Nephron (organoid): Measurements from ENCODE around the gene CNTN1.
"Not testable (repeated sequence)": the region's sequence is repeated elsewhere in the genome, so short reads cannot be mapped to it uniquely, and the experiment has no call there.

Experiments used
- H3K27ac Mint-ChIP-seq, 3 experiments: 2 replicates each; pipeline ENCODE4 v1.8.0; 2020; ENCODE audit warnings: mixed read lengths in 3 of 3, mild to moderate bottlenecking in 2 of 3, moderate library complexity in 1 of 3
- H3K27me3 Mint-ChIP-seq: 2 replicates; pipeline ENCODE4 v1.8.0; 2021; ENCODE audit warnings: low read depth, mild to moderate bottlenecking, moderate library complexity, mixed read lengths
- H3K36me3 Mint-ChIP-seq: 2 replicates; pipeline ENCODE4 v1.8.0; 2020; ENCODE audit warnings: low read depth, mixed read lengths
- H3K4me1 Mint-ChIP-seq: 2 replicates; pipeline ENCODE4 v1.8.0; 2020; ENCODE audit warnings: mixed read lengths
- H3K4me3 Mint-ChIP-seq, 3 experiments: 2 replicates each; pipeline ENCODE4 v1.8.0; 2020; ENCODE audit warnings: mild to moderate bottlenecking in 3 of 3, mixed read lengths in 3 of 3, moderate library complexity in 2 of 3
- H3K9me3 Mint-ChIP-seq: 2 replicates; pipeline ENCODE4 v1.8.0; 2020; ENCODE audit warnings: mixed read lengths
- TF ChIP-seq, protein P1 (sequence below), 3 experiments: fragments of 200-600 bp; sonication (generic); IDR thresholded peaks; one replicate each; pipeline ENCODE4 v1.5.0; 2021; ENCODE audit warnings: antibody characterized with exemption in 3 of 3; ENCODE audit not compliant: unreplicated experiment in 3 of 3

Gene CNTN1

GRCh38 chr12:41073633-41074472, 381.6 kb downstream of the CNTN1 start:
- H3K9me3 Mint-ChIP-seq: no peaks in the 10 kb centered on the region
- H3K27ac Mint-ChIP-seq: peak overlapping the region in 1 of 3 experiments; percentile 12
- H3K4me3 Mint-ChIP-seq: no peak overlapping the region
- no peaks in the 10 kb centered on the region for H3K27me3 Mint-ChIP-seq
- H3K4me1 Mint-ChIP-seq: peaks cover 15% of the 10 kb centered on the region
- TF ChIP-seq, protein P1, sequence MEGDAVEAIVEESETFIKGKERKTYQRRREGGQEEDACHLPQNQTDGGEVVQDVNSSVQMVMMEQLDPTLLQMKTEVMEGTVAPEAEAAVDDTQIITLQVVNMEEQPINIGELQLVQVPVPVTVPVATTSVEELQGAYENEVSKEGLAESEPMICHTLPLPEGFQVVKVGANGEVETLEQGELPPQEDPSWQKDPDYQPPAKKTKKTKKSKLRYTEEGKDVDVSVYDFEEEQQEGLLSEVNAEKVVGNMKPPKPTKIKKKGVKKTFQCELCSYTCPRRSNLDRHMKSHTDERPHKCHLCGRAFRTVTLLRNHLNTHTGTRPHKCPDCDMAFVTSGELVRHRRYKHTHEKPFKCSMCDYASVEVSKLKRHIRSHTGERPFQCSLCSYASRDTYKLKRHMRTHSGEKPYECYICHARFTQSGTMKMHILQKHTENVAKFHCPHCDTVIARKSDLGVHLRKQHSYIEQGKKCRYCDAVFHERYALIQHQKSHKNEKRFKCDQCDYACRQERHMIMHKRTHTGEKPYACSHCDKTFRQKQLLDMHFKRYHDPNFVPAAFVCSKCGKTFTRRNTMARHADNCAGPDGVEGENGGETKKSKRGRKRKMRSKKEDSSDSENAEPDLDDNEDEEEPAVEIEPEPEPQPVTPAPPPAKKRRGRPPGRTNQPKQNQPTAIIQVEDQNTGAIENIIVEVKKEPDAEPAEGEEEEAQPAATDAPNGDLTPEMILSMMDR (IDR thresholded peaks at IDR 0.05; ENCODE audit: unreplicated experiment in 3 of 3): no peak
- H3K36me3 Mint-ChIP-seq: no peaks in the 10 kb centered on the region

- Mint-ChIP-seq H3K27ac (no peak overlapping the region), H3K9me3 (peaks cover under 1% of the 10 kb centered on the region), H3K36me3 (no peaks in the 10 kb centered on the region), H3K4me3 (no peak overlapping the region), H3K4me1 (peaks cover 15% of the 10 kb centered on the region), H3K27me3 (no peaks in the 10 kb centered on the region)
- TF ChIP-seq, protein P1 (IDR thresholded peaks at IDR 0.05; ENCODE audit: unreplicated experiment in 3 of 3): no peak
These were observed 382.2 kb downstream of the CNTN1 start for GRCh38 chr12:41074473-41074769.

- TF ChIP-seq, protein P1 (IDR thresholded peaks at IDR 0.05; ENCODE audit: unreplicated experiment in 3 of 3): no peak
- peaks cover 13% of the 10 kb centered on the region for H3K9me3 Mint-ChIP-seq
- peaks cover 15% of the 10 kb centered on the region for H3K4me1 Mint-ChIP-seq
- no peaks in the 10 kb centered on the region for H3K36me3 Mint-ChIP-seq
- H3K4me3 Mint-ChIP-seq: no peak overlapping the region
- no peaks in the 10 kb centered on the region for H3K27me3 Mint-ChIP-seq
- H3K27ac Mint-ChIP-seq: no peak overlapping the region
These were observed 383.9 kb downstream of the CNTN1 start for GRCh38 chr12:41076114-41076513.

DNA sequence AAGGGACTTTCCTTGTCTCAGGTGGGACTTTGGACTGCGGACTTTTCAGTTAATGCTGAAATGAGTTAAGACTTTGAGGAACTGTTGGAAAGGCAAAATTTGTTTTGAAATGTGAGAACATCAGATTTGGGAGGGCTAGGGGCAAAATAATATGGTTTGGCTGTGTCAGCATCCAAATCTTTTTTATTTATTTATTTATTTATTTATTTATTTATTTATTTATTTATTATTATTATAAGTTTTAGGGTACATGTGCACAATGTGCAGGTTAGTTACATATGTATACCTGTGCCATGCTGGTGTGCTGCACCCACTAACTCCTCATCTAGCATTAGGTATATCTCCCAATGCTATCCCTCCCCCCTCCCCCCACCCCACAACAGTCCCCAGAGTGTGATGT, 389.0 kb downstream of the CNTN1 start:
- not testable (repeated sequence) for H3K27ac Mint-ChIP-seq, H3K4me1 Mint-ChIP-seq, H3K36me3 Mint-ChIP-seq, H3K27me3 Mint-ChIP-seq, H3K4me3 Mint-ChIP-seq
- peaks cover 25% of the 10 kb centered on the region for H3K9me3 Mint-ChIP-seq

DNA sequence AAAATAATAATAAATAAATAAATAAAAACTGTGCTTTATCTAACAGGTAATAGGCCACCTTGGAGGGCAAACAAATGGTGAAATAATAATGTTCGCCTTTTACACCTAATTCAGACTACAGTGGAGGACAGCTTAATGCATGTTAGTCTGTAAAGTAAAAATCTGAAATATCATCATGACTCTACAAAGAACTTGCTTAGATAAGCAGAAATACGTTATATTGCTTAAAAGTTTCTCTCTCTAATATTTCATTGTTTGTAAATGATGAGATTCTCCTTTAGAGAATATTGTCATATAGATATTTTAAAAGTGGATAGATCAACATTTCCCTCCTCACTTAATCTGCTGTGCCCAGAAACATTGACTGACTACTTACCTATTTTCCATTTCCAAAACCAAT, 397.2 kb downstream of the CNTN1 start:
- H3K27me3 Mint-ChIP-seq: no peaks in the 10 kb centered on the region
- TF ChIP-seq, protein P1 (IDR thresholded peaks at IDR 0.05; ENCODE audit: unreplicated experiment in 3 of 3): no peak
- no peaks in the 10 kb centered on the region for H3K4me1 Mint-ChIP-seq
- H3K27ac Mint-ChIP-seq: no peak overlapping the region
- H3K4me3 Mint-ChIP-seq: no peak overlapping the region
- H3K36me3 Mint-ChIP-seq: peaks cover 6% of the 10 kb centered on the region
- peaks cover 18% of the 10 kb centered on the region for H3K9me3 Mint-ChIP-seq

DNA sequence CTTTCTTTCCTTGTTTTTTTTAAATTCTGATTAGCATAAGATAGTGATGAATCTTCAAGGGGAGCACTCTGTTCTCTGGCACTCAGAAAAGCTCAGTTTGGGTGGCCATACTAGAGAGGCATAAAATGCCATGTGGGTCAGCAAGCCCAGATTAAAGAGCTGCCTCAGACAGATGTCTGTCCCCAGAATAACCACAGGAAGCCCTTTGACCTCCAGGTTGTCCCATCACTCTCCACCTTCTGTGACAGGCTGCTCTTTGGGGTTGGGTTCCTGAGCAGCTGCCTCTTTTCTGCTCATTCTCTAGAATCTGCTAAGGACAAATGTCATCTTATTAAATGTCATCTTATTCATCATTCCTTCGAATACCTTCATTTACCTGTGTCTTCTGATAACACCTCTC, 399.9 kb downstream of the CNTN1 start:
- H3K27ac Mint-ChIP-seq: no peak overlapping the region
- H3K27me3 Mint-ChIP-seq: no peaks in the 10 kb centered on the region
- no peaks in the 10 kb centered on the region for H3K4me1 Mint-ChIP-seq
- H3K4me3 Mint-ChIP-seq: no peak overlapping the region
- H3K9me3 Mint-ChIP-seq: peaks cover 16% of the 10 kb centered on the region
- peaks cover 6% of the 10 kb centered on the region for H3K36me3 Mint-ChIP-seq
- TF ChIP-seq, protein P1 (IDR thresholded peaks at IDR 0.05; ENCODE audit: unreplicated experiment in 3 of 3): no peak
